WI38 (cell line): ENCODE measurements around the gene DPP4.

Experiments used
- H3K4me3 ChIP-seq: 2 replicates; pipeline ENCODE4 v1.5.1; 2011; ENCODE audit warnings: low read depth, mild to moderate bottlenecking, control low read depth, low read length
- CTCF ChIP-seq: IDR thresholded peaks from 2 replicates; pipeline ENCODE4 v1.5.1; 2012; ENCODE audit warnings: low read depth, mild to moderate bottlenecking, control low read depth, low read length

DPP4 gene

DNA sequence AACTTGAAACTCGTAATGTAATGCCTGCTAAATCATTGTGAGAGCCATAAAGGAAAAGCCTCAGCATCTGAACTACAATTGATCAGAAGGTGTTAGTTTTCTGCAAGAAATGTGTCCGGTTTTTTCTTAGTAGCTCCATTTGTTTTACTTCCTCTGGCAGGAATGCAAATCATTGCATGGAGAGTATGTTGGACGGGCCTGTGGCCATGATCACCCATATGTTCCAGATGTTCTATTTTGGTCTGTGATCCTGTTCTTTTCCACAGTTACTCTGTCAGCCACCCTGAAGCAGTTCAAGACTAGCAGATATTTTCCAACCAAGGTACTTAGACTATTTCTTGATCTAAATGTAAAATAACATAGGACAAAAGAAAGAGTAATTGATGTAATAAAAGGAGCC is 126.6 kb downstream of the DPP4 start:
- no peak overlapping the region for H3K4me3 ChIP-seq
- no peak for TF ChIP-seq CTCF

DNA sequence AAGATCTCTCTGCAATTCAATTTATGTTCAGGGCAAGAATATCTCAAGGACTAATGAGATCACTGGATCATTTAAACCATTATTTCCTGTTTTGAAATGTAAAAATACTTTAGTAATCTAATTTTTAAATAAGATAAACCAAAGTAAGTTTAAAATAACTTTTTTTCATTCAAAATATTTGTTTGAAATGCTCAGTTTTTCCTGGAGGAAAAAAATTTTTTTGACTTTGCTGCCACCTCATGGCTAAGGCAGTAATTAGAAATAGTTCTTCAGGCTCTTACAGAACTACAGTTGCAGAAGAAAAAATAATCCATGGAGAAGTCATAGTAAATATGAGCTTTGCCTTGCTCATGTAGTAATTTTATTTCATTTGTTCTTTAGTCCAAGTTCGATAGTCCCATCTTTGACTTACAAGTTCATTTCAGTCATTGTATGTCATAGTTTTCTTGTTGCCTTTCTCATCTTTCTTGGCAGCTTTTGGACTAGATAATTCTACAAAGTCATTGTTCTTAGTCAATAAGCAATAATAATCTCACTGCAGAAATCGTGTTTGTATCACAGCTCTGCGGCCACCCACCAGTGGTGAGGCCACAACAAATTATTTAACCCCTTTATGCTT is 127.4 kb downstream of the DPP4 start:
- TF ChIP-seq CTCF = no peak
- no peak overlapping the region for H3K4me3 ChIP-seq

GRCh38 chr2:161943011-161943410 is 131.0 kb downstream of the DPP4 start:
- no peak overlapping the region for H3K4me3 ChIP-seq
- no peak for TF ChIP-seq CTCF
